ENCODE data around the gene ROBO4.

Gene ROBO4

GRCh38 chr11:124897674-124898262, at the start of gene ROBO4:
Gene ROBO4, minus strand, starts transcription at chr11:124897865. Its CDS starts 70 bp downstream, at chr11:124897795.
- no peak for DNase-seq (ENCODE audit: low read depth)

- DNase-seq (ENCODE audit: low read depth), result no peak
These were observed 49.1 kb upstream of the ROBO4 start for GRCh38 chr11:124946735-124947141.

- no peak for DNase-seq (ENCODE audit: low read depth)
These were observed 48.2 kb upstream of the ROBO4 start for GRCh38 chr11:124945826-124946225.

GRCh38 chr11:124944565-124944964, 46.9 kb upstream of the ROBO4 start:
- no peak for DNase-seq (ENCODE audit: low read depth)

- DNase-seq (ENCODE audit: low read depth), result no peak
These were observed 46.1 kb upstream of the ROBO4 start for GRCh38 chr11:124943741-124944140.

- DNase-seq (ENCODE audit: low read depth), result no peak
These were observed 45.6 kb upstream of the ROBO4 start for GRCh38 chr11:124943254-124943616.

GRCh38 chr11:124942466-124943253, 45.0 kb upstream of the ROBO4 start:
- no peak for DNase-seq (ENCODE audit: low read depth)

- no peak for DNase-seq (ENCODE audit: low read depth)
These were observed 44.0 kb upstream of the ROBO4 start for GRCh38 chr11:124941703-124942102.

GRCh38 chr11:124938970-124939369, 41.3 kb upstream of the ROBO4 start:
- DNase-seq (ENCODE audit: low read depth), result no peak

- no peak for DNase-seq (ENCODE audit: low read depth)
These were observed 40.6 kb upstream of the ROBO4 start for GRCh38 chr11:124938206-124938765.

GRCh38 chr11:124937336-124937935, 39.8 kb upstream of the ROBO4 start:
- DNase-seq (ENCODE audit: low read depth), result no peak

GRCh38 chr11:124935548-124936514, 38.2 kb upstream of the ROBO4 start, which contains the start of gene HEPACAM:
Gene HEPACAM, minus strand, starts transcription at chr11:124936047. Its CDS starts 41 bp downstream, at chr11:124936006.
- DNase-seq (ENCODE audit: low read depth), result no peak

- no peak for DNase-seq (ENCODE audit: low read depth)
These were observed 37.3 kb upstream of the ROBO4 start for GRCh38 chr11:124934862-124935547.

- DNase-seq (ENCODE audit: low read depth), result no peak
These were observed 33.1 kb upstream of the ROBO4 start for GRCh38 chr11:124930799-124931198.

GRCh38 chr11:124928942-124929665, 31.4 kb upstream of the ROBO4 start:
- no peak for DNase-seq (ENCODE audit: low read depth)

- no peak for DNase-seq (ENCODE audit: low read depth)
These were observed 25.6 kb upstream of the ROBO4 start for GRCh38 chr11:124923296-124923695.

- no peak for DNase-seq (ENCODE audit: low read depth)
These were observed 25.2 kb upstream of the ROBO4 start for GRCh38 chr11:124922831-124923230.

- DNase-seq (ENCODE audit: low read depth), result peak; percentile 76
These were observed 23.4 kb upstream of the ROBO4 start for GRCh38 chr11:124920870-124921609.

GRCh38 chr11:124920356-124920755, 22.7 kb upstream of the ROBO4 start:
- no peak for DNase-seq (ENCODE audit: low read depth)

- no peak for DNase-seq (ENCODE audit: low read depth)
These were observed 22.2 kb upstream of the ROBO4 start for GRCh38 chr11:124919898-124920297.
